Fibroblast of skin of right quadriceps (primary cell): ENCODE results near the gene ARID4B.
"Not testable (repeated sequence)": the region's sequence is repeated elsewhere in the genome, so short reads cannot be mapped to it uniquely, and the experiment has no call there.

ENCODE experiments used
- DNase-seq: peaks from one replicate; pipeline ENCODE4 v3.0.0-alpha.2; 2013

The ARID4B gene

GRCh38 chr1:235268379-235269125 lies 59.4 kb downstream of the ARID4B start:
- no peak for DNase-seq

- no peak for DNase-seq
These were observed 61.0 kb downstream of the ARID4B start for GRCh38 chr1:235266967-235267366.

GRCh38 chr1:235266325-235266724 lies 61.7 kb downstream of the ARID4B start:
- DNase-seq: peak; percentile 8

- DNase-seq: peak; percentile 68
These were observed 62.1 kb downstream of the ARID4B start for GRCh38 chr1:235265900-235266299.

GRCh38 chr1:235264327-235264726 lies 63.7 kb downstream of the ARID4B start:
- DNase-seq: no peak

- no peak for DNase-seq
These were observed 65.4 kb downstream of the ARID4B start for GRCh38 chr1:235262539-235262938.

GRCh38 chr1:235261243-235261642 lies 66.7 kb downstream of the ARID4B start:
- no peak for DNase-seq

GRCh38 chr1:235259133-235259778 lies 68.7 kb downstream of the ARID4B start:
- DNase-seq: no peak

- not testable (repeated sequence) for DNase-seq
These were observed 69.9 kb downstream of the ARID4B start for GRCh38 chr1:235258068-235258467.

- no peak for DNase-seq
These were observed 73.3 kb downstream of the ARID4B start for GRCh38 chr1:235254721-235255120.

GRCh38 chr1:235253219-235253962 lies 74.6 kb downstream of the ARID4B start:
- peak; percentile 71 for DNase-seq

- no peak for DNase-seq
These were observed 77.5 kb downstream of the ARID4B start for GRCh38 chr1:235250430-235250829.

- DNase-seq: no peak
These were observed 81.7 kb downstream of the ARID4B start for GRCh38 chr1:235246022-235246948.

- DNase-seq: no peak
These were observed 82.9 kb downstream of the ARID4B start for GRCh38 chr1:235244974-235245592.

- no peak for DNase-seq
These were observed 87.0 kb downstream of the ARID4B start for GRCh38 chr1:235240960-235241359.

GRCh38 chr1:235239851-235240250 lies 88.1 kb downstream of the ARID4B start:
- DNase-seq: peak; percentile 10

GRCh38 chr1:235238558-235238957 lies 89.4 kb downstream of the ARID4B start:
- DNase-seq: no peak

- no peak for DNase-seq
These were observed 91.9 kb downstream of the ARID4B start for GRCh38 chr1:235236128-235236527.

GRCh38 chr1:235229868-235230267 lies 98.1 kb downstream of the ARID4B start:
- no peak for DNase-seq

GRCh38 chr1:235227414-235227813 lies 100.6 kb downstream of the ARID4B start:
- no peak for DNase-seq

GRCh38 chr1:235226933-235227332 lies 101.0 kb downstream of the ARID4B start:
- DNase-seq: no peak

- no peak for DNase-seq
These were observed 102.7 kb downstream of the ARID4B start for GRCh38 chr1:235225299-235225698.
